Skeletal muscle cell (primary cell): ENCODE data around the gene OXER1.

Experiments
- DNase-seq: peaks from one replicate; pipeline ENCODE4 v3.0.0-alpha.2; 2010; ENCODE audit warnings: low read depth
- H3K4me3 ChIP-seq: 2 replicates; pipeline ENCODE4 v1.5.1; 2011; ENCODE audit warnings: low read depth, mild to moderate bottlenecking, control low read depth, low read length, moderate library complexity

Gene OXER1

DNA sequence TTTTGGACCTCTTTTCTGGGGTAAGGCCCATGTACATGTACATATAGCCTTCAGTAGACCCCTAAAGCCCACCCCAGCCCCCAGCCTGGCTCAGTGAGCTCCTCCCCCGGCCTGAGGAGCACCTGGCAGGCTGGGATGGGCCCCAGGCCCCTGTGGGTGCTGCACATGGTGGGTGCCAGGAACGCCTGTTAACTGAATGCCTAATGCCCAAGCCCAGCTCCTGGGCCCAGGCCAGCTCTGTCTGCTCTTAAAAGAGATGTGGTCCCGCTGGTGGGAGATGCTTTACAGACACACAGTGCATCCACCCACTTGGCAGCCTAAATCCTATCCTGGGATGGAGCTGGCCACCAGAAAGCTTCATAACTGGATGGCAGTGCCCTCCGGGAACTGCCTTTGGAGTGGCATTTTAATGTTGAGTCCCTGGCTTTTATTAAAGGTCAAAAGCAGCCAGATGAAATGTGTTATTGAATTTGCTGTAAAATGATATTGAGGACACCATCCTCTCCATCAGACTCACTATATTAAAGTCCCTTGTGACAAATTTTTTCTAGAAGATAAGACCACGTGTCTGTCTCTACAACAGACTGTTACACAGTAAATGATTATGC lies 7.7 kb upstream of the OXER1 start:
- DNase-seq = no peak
- no peak overlapping the region for H3K4me3 ChIP-seq

DNA sequence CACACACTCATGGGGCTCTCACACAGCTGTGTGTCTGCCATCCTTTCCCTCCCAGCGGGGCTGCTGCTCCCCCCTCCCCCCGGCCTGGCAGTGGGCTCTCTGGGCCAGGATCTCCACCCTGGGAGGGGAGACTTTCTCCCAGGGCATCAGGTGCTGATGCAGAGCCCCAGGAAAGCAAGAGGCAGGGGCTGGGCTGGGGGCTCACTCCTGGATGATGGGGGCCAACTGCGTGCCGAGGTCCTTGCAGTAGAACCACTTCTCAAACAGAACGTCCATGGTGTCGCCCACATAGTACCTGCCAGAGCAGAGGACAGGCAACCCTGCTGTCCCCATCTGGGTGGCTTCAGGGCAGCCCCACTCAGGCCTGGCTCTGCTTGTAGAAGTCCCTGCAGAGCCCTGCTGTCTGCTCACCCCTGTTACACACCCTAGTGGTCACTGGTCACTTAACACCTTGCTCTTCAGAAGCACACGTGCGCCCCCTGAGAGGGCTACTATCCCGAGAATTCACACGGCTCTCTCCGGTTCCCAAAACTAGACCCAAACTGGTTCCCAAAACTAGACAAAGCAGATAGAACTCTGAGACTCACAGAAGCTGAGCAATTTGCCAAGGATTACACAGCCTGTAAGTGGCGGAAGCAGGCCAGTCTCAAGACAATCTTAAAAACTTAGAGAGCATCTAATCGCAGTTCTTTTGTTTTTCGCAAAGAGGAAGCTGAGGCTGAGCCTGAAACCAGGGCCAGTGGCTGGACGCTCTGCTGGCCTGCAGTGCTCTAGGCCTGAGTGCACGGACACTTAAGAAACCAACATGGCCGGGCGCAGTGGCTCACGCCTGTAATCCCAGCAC lies 6.6 kb upstream of the OXER1 start:
- DNase-seq = no peak
- H3K4me3 ChIP-seq = no peak overlapping the region

DNA sequence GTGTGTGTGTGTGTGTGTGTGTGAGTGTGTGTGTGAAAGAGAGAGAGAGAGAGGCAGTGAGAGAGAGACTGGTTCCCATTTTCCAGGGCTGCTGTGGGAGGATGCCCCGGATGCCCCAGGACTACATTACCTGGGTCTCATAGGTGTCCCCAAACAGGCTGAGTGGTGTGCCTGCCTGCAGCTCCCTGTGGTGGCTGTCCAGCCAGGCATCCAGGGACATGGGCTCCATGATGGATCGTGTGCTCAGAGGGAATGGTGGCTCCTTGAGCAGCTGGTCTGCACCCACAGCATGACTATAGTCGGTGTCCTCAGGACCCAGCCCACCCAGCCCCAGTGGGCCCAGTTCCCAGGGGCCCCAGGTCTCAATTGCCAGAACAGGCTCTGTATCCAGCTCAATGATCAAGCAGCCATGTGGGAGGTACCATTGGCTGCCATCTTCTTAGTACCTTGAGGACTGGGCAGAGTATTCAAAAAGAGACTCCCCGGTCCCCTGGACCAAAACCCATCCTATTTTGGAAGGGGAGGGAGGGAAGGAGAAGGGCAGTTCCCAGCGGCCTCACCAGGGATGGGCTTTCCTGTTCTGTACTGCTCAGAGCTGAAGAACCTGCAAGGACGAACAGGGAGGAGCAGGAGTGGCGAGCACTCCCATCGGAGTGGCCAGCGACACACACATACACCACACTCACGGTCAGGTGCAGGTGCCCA lies 5.8 kb upstream of the OXER1 start:
- no peak overlapping the region for H3K4me3 ChIP-seq
- DNase-seq = no peak

DNA sequence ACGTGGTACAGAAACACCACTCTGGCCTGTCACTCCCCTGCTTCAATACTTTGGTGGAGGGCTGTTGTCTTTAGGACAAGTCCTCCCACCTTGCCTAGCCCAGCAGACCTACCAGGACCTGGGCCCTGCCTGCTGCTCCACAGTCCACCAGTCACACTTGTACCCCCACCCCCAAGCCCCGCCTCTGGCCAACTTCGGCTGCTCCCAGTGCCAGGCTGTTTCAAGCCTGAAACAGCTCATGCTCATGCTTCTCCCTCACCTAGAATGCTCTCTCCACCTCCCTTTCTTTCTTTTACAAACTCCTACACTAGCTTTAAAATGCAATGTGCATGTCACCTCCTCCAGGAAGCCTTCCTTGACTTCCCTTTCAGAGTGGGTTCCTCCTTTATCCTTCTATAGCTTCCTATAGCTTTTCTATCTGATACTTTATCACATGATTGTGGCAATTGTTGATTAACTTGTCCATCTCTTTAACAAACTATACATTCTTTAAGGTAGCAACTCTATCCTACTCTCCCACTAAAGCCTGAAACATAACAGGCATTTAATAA lies 4.8 kb upstream of the OXER1 start:
- no peak overlapping the region for H3K4me3 ChIP-seq
- no peak for DNase-seq

DNA sequence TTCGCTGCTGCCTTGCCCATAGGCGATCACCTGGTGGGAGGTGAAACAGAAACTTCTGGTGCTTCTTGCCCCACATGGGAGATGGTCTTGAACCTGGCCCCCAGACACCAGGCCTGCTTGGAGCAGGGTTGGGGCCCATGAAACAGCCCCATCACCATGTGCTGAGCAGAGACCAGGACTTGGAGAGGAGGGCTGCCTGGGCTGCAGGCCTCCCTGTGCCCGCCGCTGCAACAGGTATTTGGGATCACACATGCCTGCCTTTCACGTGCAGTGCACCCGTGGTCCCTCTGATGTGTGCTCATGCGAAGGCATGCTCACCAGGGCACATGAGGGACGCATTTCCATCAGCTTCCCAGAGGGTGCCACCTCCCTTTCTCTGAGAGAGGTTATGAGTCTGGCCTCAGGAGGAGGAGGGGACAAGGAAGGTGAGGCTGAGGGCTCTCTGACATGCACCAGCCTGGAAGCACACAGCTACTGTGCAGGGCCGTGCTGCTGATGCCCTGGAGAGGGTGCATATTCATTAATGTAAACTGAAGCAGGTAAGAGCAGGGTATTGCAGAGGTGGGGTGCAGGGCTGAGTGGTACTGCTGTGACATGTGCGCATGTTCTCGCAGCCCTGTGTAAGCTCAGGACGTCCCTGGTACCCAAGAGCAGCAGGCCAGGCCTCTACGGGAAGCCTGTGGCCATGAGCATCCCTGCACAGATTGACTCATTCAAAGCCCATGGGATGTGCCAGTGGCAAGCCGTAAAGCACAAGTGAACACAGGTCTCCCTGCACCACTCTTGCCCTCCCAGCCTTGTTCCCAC lies 4.2 kb upstream of the OXER1 start:
- DNase-seq = no peak
- no peak overlapping the region for H3K4me3 ChIP-seq

DNA sequence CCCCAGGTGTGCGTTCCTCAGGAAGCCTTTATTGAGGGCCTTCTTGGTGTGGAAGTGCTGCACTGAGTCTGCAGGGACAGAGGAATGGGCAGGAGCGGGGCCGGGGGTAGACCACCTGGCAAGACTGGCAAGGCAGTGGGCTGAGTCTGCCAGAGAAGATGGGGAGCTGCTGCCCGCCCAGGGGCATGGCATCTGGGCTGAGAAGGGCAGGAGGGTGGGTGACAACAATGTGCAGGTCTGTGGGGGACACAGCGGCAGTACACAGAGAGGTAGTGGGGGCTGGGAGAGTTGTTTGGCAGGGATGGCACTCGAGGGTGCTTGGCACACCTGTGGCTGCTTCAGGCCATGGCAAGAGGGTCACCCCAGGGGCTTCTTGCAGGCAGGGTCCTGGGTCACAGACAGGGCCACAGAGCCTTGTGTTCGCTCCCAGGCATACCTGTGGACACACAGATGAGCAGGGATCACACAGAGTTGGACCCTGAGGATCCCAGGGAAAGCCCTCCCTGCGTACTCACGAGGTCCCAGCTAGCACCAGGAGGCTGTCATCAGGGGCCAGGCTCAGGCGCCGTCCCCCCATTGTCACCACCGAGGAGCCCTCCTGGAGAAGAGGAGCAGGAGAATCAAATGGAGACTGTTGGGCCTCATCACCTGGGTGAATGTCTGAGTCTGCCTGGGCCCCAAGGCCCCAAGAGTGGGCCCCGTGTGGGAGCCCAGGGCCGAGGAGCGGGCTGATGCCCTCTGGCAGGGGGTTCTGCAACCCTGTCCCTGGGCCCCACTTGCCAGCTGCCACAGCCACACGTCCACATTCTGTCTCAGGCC lies 3.4 kb upstream of the OXER1 start:
- no peak for DNase-seq
- no peak overlapping the region for H3K4me3 ChIP-seq

DNA sequence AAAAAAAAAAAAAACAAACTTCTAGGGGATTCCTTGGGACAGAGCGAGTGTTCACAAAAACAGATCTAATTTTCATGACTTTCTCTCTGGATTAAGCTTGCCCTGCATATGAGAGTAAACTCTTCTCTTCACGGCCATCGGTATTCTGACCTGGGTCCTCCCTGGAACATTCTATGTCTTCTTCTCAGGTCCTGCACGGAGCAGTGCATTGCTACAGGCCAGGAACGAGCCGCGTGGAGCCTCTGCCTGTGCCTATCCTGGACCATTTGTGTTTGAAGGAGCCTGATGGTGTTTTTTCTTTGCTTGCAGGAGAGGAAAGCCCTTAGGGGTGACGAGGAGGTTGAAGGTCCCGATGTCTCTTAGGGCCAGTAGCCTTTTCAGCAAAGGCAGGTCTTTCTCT lies 1.8 kb upstream of the OXER1 start:
- DNase-seq = no peak
- H3K4me3 ChIP-seq = no peak overlapping the region

DNA sequence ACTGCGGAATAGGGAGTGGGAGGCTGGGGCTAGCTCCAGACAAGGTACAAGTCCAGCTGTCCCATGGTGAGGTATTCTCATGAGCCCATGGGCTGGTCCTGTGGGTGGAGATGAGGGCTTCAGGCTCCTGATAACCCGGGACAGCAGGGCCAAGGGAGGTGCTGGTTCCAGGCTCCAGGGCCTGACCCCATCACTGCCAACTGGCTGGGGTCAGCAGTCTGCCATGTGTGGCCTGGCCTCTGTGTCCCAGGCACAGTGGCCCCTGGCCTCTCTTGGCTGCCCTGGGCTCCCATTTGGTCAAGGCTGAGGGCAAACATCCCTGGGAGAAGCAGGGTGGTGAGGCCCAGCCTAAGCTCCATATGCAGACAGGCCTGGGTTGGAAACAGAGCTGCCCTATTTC lies 966 bp upstream of the OXER1 start:
- no peak overlapping the region for H3K4me3 ChIP-seq
- no peak for DNase-seq

DNA sequence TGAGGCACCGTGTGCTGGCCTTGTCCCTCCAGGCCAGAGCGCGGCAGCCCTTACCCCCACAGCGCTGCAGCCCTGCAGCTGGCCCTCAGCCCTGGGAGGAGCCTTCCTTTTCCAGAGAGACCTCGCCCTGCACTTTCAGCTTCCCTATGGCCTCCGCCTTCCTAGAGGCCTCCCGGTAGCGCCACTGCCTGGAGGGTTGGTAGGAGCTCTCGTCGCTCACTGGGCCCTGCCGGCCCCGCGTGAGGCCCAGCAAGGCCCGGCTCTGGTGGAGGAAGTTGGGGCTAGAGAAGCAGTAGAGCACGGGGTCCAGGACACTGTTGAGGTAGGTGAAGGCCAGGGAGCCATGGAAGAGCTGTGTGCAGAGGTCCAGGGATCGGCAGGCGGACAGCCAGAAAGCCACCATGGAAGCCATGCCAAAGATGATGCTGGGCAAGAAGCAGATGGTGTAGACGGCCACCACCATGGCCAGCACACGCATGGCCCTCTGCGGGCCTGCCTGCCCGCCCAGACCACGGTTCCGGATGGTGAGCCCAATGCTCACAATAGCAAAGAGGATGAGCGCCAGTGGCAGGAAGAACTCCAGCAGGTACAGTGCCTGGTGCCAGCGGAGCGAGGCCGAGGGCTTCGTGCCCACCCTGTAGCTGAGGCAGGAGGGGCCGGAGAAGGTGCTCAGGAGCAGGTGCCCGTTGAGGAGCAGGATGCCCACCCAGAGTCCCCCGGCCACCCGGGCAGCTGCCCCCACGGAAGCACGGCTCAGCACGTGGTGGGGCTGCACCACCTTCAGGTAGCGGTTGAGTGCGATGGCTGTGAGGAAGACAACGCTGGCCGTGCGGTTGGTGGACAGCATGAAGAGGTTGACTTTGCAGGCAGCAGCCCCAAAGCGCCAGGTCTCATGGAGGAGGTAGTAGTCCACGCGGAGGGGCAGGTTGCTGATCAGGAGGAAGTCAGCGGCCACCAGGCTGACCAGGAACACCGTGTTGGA lies 821 bp downstream of the OXER1 start:
- H3K4me3 ChIP-seq = no peak overlapping the region
- no peak for DNase-seq

DNA sequence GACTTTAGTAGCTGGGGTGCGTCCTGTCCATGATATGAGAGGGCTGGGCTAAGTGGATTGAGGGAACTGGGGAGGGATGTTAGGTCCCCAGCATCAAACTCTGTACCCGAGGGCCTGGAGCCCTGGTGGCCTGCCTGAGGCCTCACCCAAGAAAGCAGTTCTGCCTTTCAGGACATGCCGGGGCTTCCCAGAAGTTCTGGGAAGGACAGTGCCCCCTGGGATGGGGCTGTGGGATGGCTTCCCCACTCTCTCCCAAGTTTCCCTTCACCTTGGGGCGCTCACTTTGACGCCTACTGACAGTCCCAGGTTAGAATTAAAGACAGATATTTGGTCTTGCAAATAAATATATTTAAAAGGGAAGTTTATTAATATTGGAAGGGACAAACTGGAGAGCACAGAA lies 1.8 kb downstream of the OXER1 start:
- H3K4me3 ChIP-seq = no peak overlapping the region
- DNase-seq = no peak

DNA sequence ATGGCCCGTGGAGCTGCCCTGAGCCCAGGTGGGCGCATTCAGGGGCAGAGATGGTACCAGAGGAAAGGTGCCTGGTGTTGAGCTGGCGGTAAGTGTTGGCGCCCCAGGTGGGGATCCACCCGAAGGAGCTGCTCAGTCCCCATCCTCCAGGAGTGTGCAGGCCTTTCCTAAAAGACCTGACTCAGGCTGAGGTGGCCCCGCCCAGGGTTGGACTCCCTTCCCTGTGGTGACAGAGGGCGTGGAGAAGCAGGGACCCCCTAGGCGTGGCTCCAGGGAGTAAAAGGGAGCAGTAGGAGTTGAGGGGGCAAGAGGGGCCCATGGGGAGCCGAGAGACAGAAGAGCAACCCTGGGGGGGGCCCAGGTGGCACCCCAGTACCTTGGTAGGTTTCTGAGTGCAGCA lies 2.4 kb downstream of the OXER1 start:
- no peak for DNase-seq
- no peak overlapping the region for H3K4me3 ChIP-seq

DNA sequence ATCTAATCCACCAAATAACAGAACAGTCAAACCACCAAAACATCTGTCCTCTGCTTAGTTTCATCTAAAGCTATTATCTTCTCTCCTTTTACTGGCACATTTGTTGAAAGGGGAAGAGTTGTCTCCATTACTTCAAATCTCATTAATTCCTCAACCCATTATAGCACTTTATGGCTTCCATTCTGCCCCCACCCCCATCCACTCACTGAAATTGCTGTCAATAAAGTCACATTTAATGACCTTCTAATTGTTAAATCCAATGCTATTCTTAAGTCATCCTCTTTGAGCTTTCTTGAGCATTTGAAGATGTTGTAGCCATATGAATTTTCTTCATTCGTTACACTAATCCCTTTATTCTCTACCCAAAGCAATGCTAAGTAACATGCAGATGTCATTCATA lies 5.2 kb downstream of the OXER1 start:
- no peak for DNase-seq
- no peak overlapping the region for H3K4me3 ChIP-seq

DNA sequence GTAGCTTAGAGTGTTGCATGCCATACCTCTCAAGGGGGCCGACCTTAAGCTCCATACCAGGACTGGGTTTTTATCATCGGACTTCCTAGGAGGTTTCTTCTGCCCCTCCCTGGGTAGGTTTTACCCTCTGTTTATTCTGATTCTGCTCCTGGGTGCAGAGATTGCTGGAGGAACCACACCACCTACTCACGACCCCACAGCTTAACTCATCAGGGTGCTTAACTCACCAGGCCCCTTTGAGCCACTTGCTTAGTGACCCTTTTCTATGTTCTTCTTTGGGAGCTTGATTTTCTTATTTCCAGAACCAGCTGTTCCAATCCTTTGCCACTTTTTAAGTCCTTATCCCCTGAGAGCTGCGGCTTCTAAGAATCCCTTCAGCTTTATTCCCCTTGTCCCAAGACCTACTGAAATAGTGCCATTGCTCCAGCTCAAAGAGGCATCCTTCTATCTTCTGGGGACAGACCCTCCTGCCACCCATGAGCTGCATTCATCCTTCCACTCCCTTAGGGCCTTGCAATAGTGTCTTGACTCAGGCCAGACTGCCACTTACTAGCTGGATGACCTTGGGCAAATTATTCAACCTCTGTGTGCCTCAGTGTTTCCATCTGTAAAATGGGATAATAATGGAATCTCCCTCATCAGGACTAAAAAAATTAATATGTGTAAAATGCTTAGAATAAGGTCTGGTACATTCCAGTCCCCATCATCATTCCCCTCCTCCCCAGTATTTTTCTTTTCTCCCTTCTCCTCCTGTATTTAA lies 5.8 kb downstream of the OXER1 start:
- DNase-seq = no peak
- H3K4me3 ChIP-seq = no peak overlapping the region

DNA sequence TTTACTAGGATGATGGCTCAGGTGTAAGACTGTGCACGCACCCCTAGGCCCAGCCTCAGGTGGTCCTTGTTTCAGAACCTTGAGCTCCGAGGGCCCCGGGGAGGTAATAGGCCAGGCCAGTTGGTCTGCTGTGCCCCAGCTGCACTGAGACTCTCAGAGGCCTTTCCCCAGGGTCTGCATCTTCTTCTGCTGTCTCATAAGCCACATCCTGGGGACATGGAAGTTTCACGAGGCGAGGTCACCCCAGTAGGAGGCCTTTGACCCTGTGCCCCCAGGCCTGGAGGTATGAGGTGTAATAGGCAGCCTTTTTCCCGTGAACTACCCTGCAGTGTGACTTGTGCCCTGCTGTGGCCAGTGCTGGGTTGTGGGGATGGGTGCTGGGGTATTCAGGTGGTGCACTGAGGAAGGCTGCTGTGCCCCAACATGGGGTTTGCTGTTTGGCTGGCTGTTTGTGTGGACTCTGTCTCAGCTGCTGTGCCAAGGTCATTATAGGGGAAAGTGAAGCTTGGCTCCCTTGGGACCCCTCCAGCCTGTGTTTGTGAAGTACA lies 6.9 kb downstream of the OXER1 start:
- no peak for DNase-seq
- no peak overlapping the region for H3K4me3 ChIP-seq

DNA sequence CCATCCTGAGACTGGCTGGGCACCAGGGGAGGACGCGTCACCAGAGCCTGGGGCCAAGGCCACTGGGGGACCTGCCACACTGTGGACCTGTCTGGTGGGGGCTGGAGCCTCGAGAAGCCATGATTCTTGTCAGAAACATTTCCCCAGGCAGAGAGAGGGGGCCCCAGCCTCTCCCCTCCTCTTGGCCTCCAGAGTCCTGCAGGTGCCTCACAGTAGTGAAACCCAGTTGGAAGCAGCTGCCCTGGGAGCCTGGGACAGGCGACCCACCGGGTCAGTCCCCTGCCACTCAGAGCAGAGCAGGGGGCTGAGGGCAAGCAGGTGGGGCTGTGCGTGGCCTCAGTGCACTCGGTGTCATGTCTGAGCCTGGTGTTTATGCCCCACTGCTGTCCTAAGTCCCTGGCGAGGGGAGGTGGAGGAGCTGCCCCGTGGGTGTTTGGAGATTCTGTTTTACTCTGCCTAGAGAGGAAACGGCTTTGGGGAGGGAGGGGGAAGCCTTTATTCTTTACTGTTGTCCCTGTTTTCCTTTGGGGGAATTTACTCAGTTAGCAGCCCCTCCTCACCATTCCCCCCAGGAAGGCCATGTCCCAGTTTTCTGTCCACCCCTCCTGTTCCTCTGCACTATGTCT lies 7.7 kb downstream of the OXER1 start:
- no peak for DNase-seq
- H3K4me3 ChIP-seq = no peak overlapping the region

DNA sequence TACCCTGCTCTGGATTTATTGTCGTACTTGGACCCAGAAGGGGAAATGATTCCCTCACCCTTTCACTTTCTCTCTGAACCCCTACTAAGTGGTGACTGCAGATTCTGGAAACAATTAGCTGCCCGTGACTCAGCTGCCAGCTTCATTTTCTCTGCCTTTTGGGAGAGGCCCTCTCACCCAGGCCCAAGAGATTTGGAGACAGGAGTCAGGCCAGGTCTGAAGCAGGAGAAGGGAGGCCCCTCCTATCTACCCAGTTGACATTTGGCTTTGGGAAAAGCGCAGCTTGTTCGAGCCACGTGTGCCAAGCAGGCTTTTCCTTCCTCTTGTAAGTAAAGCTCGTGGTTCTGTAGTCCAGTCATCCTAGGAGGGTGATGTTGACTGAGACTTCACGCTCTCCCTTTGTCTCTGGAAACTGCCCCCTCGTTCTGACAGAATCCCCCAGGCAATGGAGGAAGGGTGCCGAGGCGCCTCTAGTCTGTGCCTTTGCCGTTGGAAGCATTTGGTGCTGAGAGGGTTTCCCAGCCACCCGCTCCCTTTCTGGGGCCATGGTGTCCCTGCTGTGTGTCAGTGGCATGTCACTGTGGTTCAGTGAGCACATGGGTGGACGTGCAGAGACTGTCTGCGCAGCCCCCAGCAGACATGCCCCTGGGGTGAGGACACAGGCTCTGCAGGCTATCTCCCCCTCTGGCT lies 8.6 kb downstream of the OXER1 start:
- no peak for DNase-seq

More for the DNA sequence above, 8.6 kb downstream of the OXER1 start:
- no peak overlapping the region for H3K4me3 ChIP-seq
